HFF-Myc (cell line): ENCODE data around the gene DISP3.

Experiments used
- DNase-seq: peaks from one replicate; pipeline ENCODE4 v3.0.0-alpha.2; 2011; ENCODE audit warnings: low read depth; ENCODE audit errors: extremely low read depth
- H3K4me3 ChIP-seq: replicated peaks from 2 replicates; pipeline ENCODE4 v1.5.1; 2011; ENCODE audit warnings: low read depth, mild to moderate bottlenecking, control low read depth, low read length
- CTCF ChIP-seq: IDR thresholded peaks from 2 replicates; pipeline ENCODE4 v1.5.1; 2012; ENCODE audit warnings: mild to moderate bottlenecking, low read depth, low read length, control low read depth; ENCODE audit errors: missing control alignments

Gene DISP3

GRCh38 chr1:11470912-11471311 is 8.0 kb upstream of the DISP3 start:
- DNase-seq, result no peak
- no peak for TF ChIP-seq CTCF
- H3K4me3 ChIP-seq, result no peak overlapping the region

GRCh38 chr1:11471473-11471872 is 7.5 kb upstream of the DISP3 start:
- peak; percentile 4 for DNase-seq
- no peak overlapping the region for H3K4me3 ChIP-seq
- no peak for TF ChIP-seq CTCF

GRCh38 chr1:11472284-11472683 is 6.7 kb upstream of the DISP3 start:
- H3K4me3 ChIP-seq, result no peak overlapping the region
- TF ChIP-seq CTCF, result no peak

GRCh38 chr1:11472741-11473140 is 6.2 kb upstream of the DISP3 start:
- no peak for DNase-seq
- no peak overlapping the region for H3K4me3 ChIP-seq
- no peak for TF ChIP-seq CTCF

More at GRCh38 chr1:11472284-11472683, 6.7 kb upstream of the DISP3 start:
- no peak for DNase-seq

GRCh38 chr1:11473491-11474034 is 5.4 kb upstream of the DISP3 start:
- DNase-seq, result no peak
- TF ChIP-seq CTCF, result no peak
- no peak overlapping the region for H3K4me3 ChIP-seq

- no peak for DNase-seq
- no peak for TF ChIP-seq CTCF
- H3K4me3 ChIP-seq, result no peak overlapping the region
Measured at GRCh38 chr1:11474826-11475225, 4.1 kb upstream of the DISP3 start.

- no peak overlapping the region for H3K4me3 ChIP-seq
- TF ChIP-seq CTCF, result no peak
- no peak for DNase-seq
Measured at GRCh38 chr1:11475748-11476147, 3.2 kb upstream of the DISP3 start.
